Skin epidermis (tissue), 12 donors: Measurements from ENCODE around the gene NAV2.
A peak's percentile ranks its signal among the peaks of the same experiment; 100 is the strongest.

Source experiments
- H3K27ac ChIP-seq, 21 experiments: fragments of 200-600 bp; sonication (generic) in 11 of 21; one replicate each; pipeline ENCODE4 v1.5.0; 2020; ENCODE audit warnings: mild to moderate bottlenecking in 3 of 21, inconsistent platforms in 2 of 21, moderate library complexity in 2 of 21
- H3K4me3 ChIP-seq, 7 experiments: fragments of 200-600 bp; sonication (generic) in 2 of 7; one replicate each; pipeline ENCODE4 v1.5.0; 2020; ENCODE audit warnings: inconsistent platforms in 2 of 7, mild to moderate bottlenecking in 2 of 7, moderate library complexity in 1 of 7

The NAV2 gene

DNA sequence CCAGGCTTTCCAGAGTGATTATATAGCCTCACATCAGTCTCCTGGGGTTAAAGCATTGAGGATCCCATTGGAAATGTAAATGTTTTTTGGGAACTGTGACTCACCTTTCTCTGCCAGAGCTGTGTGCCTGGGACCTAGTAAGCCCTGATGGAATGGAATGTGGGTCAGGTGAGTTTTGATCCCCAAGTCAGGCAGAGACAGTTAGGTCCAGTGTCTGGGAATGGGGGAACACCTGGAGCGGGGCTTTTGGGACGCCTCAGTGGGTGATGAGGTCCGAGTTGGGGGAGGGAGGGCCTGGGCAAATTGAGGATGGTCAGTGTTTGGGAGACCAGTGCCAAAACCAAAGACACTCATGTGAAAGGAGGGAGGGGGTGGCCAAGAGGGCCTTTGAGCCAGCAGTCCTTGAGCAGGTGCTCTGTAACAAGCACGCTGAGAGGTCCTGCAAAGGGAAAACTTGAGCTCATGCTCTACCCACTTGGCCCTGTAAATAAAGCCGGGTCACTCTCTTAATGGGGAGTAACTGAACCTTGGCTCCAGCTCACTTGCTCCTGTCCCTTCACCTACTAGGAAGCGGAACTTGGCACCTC is 104.7 kb downstream of the NAV2 start:
- Histone ChIP-seq H3K4me3 (no peak overlapping the region), H3K27ac (no peak overlapping the region)

DNA sequence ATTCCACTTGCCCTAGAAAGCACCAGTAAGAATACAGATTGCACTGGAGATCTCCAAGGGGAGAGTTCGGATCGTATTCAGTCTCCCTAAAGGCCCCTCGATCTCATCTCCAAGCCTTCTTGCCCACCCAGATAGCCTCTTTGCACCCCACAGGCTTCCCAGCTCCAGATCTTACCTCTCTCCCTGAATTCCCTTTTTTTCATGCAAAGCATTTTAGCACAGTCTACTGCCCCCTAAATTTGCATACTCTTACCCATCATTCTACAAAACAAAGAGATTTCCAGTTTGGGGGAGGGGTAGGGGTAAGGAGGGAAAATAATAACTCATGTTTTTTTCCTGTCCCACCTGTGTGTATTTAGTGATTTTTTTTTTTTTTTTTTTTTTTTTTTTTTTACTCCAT is 105.2 kb downstream of the NAV2 start:
- H3K27ac ChIP-seq = no peak overlapping the region
- no peak overlapping the region for H3K4me3 ChIP-seq

DNA sequence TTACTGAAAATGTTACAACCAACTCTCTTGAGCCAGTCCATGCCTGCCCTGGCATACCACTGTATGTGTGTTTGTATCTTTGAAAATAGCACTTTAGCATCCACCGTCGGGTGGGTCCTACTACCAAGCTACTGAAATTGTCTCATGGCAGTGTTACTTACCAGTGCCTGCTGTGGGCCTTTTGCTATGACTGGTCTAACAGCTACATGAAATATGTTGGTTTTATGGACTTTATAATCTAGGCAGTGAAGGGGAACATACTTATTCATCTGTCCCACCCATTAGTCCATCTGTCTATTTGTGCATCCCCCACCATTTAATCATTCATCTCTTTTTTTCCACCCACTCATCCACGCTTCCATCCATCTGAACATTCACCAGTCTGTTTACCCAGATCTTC is 106.0 kb downstream of the NAV2 start:
- H3K27ac ChIP-seq = no peak overlapping the region
- H3K4me3 ChIP-seq = no peak overlapping the region

DNA sequence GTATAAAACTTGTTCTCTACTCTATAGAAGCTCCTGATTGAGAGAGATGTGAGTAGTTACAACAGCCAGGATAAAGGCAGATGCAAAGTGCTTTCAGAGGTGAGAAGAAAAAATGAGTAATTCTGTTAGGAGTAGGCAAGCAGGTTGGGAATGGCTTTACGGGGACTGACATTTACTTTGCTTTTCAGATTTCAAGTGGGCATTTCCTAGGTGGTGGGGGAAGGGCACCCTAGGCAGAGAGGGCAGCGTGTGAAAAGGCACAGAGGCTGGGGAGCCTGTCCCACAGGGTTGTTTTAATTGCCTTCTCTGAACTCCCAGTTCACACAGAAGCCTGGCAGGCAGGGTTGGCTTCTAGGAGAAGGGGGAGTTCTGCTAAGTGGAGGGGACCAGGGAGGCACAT is 106.5 kb downstream of the NAV2 start:
- no peak overlapping the region for H3K4me3 ChIP-seq
- no peak overlapping the region for H3K27ac ChIP-seq

DNA sequence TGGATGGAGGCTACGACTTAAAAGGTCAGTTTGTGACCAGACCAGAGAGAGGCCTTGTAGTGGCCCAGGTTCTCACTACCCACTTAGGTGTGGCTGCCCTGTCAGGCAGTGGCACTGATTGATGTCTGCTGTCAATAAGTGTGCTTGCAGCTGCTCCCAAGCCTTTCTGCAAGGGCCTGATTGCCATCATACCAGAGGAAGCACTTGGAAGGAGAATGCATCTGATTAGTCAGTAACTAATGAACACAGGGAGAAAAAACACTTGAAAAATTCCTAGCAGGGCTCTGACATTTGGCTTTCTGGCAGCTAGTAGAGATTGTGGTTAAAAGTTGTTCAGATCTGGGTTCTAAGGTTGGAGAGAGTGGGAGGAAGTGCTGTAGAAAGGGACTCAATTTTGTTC is 107.5 kb downstream of the NAV2 start:
- H3K27ac ChIP-seq = no peak overlapping the region
- no peak overlapping the region for H3K4me3 ChIP-seq

DNA sequence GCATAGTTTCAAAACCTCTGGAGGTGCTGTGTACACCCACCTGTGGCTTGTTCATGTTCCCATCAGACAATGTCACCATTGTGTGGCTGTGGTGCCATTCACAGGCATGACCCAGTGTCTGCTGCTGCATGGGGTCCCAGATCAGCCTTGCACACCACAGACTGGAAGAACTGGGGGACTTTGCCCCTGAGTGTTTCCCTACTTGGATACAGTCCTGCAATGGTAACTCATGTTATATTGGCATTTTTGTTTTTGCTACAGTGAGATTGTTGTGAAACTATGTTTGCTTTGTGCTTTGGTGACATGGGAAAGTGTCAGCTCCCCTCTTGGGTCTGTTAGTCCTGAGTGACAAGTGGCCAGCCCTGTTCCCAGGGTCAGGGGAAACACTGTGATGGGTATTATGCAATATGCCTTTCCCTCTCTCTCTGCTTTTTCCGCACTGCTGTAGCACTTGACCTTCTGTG is 108.8 kb downstream of the NAV2 start:
- Histone ChIP-seq H3K27ac (no peak overlapping the region), H3K4me3 (no peak overlapping the region)

DNA sequence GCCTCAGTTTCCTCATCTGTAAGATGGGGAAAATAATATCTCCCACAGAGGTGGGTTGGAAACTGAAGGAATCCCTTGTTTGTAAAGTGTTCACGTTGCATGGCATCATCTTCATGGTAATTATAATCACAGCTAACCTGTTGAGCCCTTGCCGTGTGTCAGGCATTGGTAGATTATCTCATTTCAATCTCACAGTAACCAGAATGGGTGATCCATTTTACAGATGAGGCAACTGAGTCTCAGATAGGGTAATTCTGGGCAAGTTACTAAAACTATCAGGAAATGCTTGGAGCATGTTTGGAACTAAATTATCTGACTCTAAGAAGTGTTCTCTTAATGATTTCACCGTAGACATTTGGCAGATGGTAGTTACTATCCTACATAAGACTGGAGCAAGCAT is 109.4 kb downstream of the NAV2 start:
- Histone ChIP-seq H3K27ac (no peak overlapping the region), H3K4me3 (no peak overlapping the region)

DNA sequence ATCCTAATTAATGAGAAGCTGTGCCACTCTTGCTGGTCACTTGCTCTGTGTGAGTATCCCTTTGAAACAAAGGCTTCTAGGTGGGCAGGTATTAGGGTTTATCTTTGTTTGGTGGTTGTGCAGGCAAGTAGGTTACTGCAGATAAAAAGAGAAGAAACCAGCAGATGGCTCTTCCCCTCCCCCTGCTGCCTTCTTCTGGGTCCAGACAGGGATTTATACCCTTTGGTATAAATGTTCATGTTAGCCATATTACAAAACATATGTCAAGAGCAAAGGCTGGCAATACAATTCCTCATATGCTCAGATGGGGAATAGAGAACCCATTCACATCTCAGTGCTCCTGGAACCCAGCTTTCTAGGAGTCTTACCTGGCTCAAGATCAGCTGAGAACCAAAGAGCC is 109.9 kb downstream of the NAV2 start:
- no peak overlapping the region for H3K4me3 ChIP-seq

DNA sequence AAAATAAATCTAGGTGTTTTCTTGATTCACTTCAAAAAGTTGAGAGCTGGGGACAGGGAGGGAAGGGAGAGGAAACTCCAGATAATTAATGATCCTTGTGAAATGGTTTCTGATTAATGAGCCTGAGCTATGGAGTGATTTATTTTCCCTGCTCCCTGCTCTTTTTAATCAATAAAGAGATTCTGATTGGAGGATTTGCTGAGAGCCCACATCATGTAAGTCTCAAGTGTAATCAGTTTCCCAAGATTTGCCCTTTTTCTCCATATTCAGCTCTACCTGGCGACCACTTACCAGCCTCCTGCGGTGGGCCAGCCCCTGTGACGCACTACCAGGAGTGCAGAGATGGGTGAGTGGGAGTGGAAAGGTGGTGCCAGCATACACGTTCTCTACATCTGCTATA is 114.0 kb downstream of the NAV2 start:
- Histone ChIP-seq H3K27ac (no peak overlapping the region), H3K4me3 (no peak overlapping the region)

More for the DNA sequence above, 109.9 kb downstream of the NAV2 start:
- no peak overlapping the region for H3K27ac ChIP-seq

DNA sequence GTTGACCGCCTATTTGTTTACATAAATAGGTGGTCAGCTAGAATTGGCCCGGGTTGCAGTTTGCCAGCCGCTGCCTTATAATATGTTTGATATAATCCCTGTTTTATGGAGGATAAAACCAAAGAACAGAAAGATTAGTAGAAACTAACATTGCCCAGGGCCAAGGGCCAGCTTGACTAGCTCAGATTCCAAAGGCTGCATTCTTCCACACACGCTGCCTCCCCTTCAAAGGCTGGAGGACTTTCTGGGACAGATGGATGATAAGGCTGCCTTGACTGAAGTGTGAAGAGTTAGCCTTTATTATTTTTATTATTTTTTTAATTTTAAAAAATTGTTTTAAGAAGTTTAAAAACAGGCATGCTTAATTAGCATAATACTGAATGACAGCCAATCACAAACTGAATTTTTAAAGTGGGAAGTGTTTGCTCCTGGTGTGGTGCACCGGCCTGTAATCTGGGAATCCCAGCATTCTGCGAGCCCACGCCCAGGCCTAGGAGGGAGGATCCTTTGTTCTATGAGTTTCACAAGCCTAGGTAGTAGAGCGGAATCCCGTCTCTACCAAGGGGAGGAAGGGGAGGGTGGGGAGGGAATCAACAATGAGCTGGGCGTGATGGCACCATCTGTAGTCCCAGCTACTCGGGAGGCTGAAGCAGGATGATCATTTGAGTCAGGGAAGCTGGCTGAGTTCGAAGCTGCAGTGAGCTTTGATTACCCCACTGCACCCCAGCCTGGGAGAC is 114.9 kb downstream of the NAV2 start:
- Histone ChIP-seq H3K4me3 (no peak overlapping the region), H3K27ac (peak overlapping the region in 1 of 21 experiments; percentile 24)

DNA sequence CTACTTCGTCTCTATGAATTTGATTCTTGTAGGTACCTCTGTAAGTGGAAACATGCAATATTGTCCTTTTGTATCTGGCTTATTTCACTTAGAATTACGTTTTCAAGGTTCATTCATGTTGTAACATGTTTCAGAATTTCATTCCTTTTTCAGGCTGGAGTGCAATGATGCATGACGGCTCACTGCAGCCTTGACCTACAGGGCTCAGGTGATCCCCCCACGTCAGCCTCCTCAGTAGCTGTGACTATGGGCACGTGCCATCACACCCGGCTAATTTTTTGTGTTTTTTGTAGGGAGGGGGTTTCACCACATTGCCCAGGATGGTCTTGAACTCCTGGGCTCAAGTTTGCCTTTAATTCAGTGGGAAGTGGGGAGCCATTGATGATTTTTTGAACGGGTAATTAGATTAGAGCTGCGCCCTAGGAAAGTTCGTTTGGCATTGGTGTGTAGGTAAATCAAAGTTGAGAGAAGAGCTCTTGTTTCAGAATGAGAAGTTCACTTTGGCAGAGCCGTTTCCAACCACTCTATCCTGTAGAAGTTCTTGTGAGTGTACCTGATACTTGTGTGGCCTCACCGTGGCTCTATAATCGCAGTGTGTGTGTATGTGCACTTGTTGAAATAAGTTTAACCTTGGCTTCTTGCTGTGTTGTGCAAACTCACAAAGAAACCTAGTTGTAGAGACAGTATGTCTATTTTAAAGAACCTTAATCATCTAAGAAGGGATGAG is 115.9 kb downstream of the NAV2 start:
- Histone ChIP-seq H3K27ac (no peak overlapping the region), H3K4me3 (no peak overlapping the region)

DNA sequence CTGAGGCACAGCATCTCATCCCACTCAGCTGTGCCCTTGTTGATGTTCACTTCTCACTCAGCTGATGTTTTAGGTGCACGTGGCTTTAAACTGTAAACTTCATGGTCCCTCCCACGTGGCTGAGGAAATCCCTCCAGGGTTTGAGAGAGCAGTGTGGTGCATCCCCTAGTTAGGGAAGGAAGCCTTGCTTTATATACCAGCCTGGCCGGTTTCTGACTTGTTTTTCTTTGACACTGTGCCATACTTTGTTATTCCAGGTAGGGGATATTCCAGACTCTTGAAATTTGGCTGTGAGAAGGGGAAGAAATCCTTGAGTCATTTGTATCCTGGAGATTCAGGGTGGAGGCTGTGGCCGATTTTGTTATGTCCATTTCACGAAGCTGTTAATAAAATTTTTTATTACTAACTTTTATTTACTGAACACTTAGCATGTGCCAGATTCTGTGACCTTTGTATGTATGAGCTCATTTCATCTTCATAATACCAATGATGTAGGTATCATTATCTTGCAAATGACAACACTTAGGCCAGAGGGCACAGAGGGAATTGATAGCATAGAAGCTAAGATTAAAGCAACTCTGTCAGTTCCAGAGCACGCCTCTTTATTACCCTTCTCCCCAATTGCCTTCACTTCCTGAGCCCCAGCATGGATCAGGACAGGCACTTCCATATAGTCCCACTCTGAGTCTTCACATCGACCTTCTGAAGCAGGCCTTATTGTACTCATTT is 116.6 kb downstream of the NAV2 start:
- peak overlapping the region in 2 of 21 experiments; percentile 15 to 49 for H3K27ac ChIP-seq
- no peak overlapping the region for H3K4me3 ChIP-seq

DNA sequence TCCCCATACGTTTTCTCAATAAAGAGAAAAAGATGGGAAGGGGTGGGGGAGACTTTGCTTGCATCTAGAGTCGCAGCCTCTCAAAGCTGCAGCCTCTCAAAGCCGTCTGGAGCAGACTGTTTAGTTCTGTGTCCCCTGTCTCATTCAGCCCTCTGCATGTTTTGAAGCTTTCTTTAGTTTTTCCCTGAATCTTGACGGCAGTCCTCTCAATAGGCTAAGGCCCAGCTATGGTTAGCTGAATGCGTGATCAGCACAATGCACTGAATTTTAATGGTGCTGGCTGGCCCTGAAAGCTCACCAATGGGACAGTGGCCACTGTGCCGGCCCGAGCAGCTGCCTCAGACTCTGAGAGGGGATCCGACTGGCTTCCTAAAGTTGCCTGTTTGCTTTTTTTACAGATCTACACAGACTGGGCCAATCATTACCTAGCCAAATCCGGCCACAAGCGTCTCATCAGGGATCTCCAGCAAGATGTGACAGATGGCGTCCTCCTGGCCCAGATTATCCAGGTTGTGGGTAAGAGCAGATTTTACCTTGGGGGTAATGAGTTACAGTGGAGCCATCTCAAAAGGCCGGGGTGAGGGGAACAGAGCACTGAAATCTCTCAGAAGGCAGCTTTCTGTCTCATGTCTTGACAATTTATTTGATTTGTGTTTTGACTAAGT is 119.6 kb downstream of the NAV2 start:
- H3K27ac ChIP-seq = no peak overlapping the region

DNA sequence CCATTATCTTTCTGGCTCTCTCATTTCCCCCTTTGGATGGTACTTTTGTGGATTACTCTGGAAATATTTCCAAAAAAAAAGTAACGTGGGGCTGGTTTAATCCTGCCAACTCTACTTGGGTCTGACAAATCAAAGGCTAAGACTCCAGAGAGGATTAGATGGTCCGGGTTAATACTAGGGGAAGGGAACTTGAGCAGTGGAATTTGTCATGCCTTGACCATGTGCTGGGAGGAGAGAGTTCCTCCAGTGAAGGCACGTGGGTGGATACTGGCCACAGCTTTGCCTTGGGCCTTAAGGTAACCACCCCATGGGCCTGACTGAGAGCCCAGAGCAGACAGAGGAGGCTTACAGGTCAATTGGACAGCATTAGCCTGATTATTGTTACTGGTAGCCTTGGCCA is 120.3 kb downstream of the NAV2 start:
- Histone ChIP-seq H3K27ac (no peak overlapping the region), H3K4me3 (no peak overlapping the region)

More for the DNA sequence above, 119.6 kb downstream of the NAV2 start:
- H3K4me3 ChIP-seq = no peak overlapping the region

DNA sequence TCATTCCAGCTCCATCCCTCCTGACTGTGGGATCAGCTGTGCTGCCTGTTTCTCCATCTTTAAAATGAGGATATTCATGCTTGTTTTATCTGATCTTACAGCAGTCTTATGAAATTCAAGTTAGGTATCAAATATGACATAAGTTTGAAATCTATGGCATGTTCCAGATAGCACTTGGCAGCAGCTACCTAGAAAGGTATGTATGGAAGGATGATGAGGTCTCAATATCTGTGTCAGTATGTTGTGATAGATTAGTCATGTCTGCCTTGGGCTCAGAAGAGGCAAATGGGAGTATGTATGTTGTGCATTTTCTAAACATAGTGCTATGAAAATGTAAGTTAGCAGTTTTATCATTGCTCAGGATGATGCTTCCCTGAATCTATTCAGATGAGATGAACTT is 122.1 kb downstream of the NAV2 start:
- Histone ChIP-seq H3K4me3 (no peak overlapping the region), H3K27ac (no peak overlapping the region)

DNA sequence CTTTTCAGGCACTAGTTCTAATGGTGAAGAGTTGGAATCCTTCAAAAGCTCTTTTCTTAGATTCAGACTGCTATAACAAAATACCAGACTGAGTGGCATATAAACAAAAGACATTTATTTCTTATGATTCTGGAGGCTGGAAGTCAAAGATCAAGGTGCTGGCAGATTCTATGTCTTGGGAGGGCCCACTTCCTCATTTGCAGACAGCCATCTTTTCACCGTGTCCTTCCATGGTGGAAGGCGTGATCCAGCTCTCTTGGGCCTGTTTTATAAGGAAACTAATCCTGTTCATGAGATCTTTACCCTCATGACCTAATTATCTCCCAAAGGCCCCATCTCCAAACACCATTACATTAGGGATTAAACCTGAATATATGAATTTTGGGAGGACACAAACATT is 124.0 kb downstream of the NAV2 start:
- Histone ChIP-seq H3K27ac (no peak overlapping the region), H3K4me3 (no peak overlapping the region)

DNA sequence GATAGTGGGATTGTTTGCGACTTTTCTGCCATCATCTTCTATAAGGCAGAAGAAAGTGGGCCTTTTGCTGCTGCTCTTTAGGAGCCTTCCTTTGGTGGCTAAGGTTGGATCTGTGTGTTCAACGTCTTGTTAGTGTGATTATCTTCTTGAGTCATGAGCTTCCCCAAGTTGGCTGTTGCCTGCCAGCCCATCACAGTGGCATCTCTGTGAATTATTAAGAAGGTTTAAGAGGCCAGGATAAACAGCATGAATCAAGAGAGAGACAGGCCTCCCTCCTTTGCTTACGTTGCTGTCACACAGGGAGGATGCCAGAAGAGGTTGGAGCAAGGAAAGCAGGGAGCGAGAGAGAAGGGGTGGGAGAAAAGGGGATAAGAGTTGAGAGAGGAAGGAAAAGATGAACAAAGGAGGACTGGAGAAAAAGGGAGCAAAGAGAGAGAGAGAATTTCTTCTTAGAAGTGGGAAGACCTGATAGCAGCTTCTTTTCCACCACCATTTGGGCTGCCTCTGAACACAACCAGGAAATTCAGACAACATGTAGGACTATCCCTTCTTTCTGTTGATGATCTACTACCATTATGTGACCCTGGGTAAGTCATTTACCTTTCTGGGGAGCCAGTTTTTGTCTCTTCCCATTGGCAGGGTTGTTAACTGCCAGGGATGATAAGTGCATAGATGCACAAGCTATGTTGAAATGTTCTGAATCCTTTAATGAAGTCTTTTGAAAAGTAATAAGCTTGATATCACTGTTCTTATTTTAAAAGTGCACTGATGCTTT is 126.5 kb downstream of the NAV2 start:
- Histone ChIP-seq H3K4me3 (no peak overlapping the region), H3K27ac (no peak overlapping the region)

DNA sequence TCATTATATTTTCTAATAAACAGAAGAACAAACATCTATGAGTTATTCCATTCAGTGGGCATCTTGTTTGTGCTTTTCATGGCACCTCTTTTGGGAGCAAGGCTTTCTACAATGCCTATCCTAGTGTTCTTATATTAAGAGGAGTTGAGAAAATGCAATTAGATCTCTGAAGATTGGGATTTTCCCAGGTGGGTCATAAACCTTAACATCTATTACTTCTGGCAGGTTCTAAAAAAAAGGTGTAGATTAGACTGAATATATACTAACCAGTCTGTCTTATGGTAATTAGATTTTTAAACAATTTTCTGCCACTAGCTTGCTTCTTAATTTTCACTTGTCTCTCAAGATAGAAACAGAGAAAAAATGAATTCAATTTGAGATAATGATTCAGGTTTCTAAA is 128.3 kb downstream of the NAV2 start:
- Histone ChIP-seq H3K4me3 (no peak overlapping the region), H3K27ac (no peak overlapping the region)

DNA sequence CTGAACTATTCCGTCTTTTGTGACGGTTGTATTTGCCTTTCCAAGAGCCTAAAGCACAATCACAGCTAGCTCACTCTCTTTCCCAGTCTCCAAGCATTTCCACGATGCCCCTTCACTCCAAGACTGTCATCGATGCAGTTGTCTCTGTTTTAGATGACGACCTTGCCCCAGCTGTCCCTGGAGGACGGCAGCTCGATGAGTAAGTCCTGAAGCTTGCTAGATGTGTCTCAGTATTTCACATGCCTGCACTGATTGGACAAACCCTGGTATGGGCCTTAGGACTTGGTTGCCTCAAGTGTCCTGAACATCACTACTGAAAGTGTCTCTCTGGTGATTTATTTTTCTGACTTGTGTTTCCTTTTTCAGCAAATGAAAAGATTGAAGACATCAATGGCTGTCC is 129.9 kb downstream of the NAV2 start:
- no peak overlapping the region for H3K4me3 ChIP-seq
- H3K27ac ChIP-seq = no peak overlapping the region
